Epidermal melanocyte (primary cell): ENCODE measurements around the gene STK40.

Experiments used
- DNase-seq: peaks from one replicate; pipeline ENCODE4 v3.0.0; 2011; ENCODE audit warnings: low spot score; ENCODE audit not compliant: insufficient read length

The STK40 gene

GRCh38 chr1:36398370-36398977 is 12.8 kb upstream of the STK40 start:
- no peak for DNase-seq

DNA sequence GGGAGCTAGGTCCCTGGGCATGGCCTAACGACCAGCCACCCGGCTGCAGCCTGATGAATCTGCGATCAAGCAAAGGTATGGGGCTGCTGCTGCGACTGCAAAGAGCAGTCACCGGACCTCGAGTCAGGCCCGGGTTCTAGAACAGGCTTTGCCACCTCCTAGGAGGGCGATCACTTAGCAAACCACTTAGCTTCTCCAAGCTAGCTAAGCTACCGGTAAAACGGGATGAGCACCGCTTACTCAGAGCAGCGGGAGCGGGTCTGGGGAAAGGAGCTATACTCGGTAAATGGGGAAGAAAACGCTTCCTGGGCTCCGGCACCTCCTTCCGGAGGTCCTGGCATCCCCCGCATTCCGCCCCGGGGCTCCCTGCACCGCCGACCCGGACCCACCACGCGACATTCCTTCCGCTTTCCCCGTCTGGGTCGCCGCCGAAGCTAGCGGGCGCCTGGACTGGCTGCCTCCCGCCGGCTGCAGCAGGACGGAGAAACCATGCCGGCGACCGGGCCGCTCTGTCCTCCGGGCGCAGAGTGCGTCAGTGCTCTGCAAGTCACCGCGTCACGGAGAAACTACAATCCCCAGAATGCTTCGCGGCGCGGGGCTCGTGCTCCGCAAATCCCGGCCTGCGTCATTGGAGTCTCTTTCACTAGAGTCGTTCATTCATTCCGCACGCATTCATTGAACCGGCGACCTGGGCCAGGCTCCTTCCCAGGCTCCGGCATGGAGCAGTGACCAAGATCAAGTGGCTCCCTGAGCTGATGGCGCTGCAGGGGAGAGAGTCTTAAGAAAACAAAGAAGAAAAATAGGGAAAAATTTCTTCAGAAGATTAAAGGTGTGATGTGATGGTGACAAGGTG is 11.9 kb upstream of the STK40 start, which contains the start of gene LSM10:
LSM10 (minus strand) TSS at position 531 of the 853 bp plus-strand sequence. CDS start 3,779 bp downstream, outside the sequence.
- DNase-seq = peak; percentile 86

DNA sequence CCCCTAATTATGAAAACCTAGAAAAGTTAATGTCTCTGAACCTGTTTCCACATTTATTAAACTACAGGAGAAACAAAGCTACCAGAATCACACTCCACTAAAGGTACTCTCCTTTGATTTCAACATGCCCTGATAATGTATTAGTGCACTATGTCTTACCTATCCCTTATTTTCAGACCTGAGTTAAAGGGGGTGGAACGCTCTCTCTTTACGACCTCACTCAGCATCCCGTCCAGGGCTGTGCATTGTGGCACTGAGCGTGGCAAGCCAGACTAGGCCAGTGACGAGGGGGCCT is 11.3 kb upstream of the STK40 start:
- DNase-seq = no peak

- DNase-seq = no peak
Measured at GRCh38 chr1:36396359-36396758, 10.6 kb upstream of the STK40 start.

DNA sequence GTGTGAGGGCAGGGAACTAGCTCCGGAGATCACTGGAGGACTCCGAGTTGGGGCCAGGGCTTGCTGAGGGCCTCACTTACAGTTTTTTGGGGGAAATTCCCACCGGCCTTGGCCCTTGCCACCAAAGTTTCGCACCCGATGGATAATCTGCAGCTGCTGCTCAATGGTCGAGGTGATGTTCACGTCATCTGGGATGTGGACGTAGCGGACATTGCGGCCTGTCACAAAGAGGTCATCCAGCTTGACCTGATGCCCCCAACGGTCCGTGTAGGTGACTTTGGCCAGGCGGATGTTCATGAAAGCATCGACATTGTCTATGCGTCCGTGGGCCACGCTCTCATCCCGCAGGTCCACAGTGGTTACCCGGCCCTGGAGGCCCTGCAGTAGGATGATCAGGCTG is 8.0 kb upstream of the STK40 start:
- no peak for DNase-seq

DNA sequence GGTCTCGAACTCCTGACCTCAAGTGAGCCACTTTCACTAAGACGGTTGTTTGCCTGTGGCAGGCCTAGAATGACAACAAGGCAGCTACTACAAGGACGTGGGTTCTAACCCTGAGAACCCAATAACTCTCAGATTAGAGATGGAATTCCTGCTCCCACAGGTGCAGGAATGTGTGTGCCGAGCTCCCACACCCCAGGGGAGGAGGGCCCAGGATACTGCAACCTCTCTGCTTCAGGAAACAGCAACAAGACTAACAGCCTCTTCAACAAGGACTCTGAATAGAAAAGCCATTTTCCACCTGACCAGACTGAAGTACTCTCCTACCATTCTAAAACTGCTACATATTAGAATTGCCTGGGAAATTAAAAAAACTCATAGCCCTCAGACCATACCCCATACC is 7.1 kb upstream of the STK40 start:
- no peak for DNase-seq

DNA sequence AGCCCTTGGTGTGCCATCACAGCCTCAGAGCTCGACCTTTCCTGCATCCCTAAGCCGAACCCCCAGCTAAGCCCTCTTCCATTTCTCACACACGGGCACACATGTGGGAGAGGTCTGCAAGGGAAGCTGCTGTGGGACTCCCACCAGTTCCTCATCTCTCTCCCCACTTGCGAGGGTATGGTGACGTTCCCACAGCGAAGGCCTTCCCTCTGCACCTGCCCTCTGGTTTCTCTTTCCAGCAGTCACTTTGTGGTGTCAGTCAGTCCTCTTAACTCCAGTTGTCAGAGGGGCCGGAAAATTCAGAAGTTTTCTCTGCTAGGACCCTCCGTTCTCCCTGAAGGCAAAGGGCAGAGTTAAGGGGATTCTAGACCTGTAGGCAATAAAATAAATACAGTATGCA is 5.5 kb upstream of the STK40 start:
- DNase-seq = no peak

- no peak for DNase-seq
Measured at GRCh38 chr1:36390411-36390810, 4.7 kb upstream of the STK40 start.

DNA sequence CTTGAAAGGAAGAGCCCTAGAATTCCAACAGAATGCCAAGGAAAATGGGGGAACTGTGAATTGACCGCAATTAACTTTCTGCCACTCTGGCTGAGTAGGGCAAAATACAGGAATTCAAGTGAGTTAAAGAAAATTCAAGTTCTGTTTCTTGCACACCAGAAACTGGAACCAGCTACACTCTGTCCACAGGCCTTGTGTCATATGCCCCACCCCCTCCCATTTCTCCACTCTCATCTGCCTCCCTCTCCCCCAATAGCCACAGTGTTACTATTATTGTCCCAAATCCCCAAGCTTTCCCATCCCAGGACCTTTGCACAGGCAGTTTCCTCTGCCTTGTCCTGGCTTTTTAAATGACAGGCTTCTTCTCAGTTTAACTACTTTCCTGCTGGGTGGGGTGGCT is 4.3 kb upstream of the STK40 start:
- DNase-seq = no peak

DNA sequence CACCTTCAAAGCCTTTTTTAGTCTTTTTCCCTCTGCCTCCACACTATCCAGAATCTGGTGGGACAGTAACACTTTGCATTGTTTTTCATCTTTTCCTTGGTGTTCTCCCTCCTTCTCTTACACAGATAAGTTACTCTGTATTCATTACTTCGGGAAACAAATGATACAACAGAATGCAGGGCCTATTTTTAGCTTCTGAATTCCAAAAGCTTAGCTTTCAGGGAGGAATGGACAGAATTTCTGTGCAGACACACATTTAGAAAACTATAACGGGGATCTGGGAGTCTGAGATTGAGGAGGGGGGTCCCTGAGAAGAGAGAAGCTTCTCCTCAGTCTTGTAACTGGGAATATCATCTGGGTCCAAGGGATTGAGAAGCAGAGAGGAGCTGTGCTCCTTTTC is 3.5 kb upstream of the STK40 start:
- no peak for DNase-seq

- no peak for DNase-seq
Measured at GRCh38 chr1:36387141-36387949, 1.6 kb upstream of the STK40 start.

- peak; percentile 85 for DNase-seq
Measured at GRCh38 chr1:36386265-36387140, 779 bp upstream of the STK40 start.

DNA sequence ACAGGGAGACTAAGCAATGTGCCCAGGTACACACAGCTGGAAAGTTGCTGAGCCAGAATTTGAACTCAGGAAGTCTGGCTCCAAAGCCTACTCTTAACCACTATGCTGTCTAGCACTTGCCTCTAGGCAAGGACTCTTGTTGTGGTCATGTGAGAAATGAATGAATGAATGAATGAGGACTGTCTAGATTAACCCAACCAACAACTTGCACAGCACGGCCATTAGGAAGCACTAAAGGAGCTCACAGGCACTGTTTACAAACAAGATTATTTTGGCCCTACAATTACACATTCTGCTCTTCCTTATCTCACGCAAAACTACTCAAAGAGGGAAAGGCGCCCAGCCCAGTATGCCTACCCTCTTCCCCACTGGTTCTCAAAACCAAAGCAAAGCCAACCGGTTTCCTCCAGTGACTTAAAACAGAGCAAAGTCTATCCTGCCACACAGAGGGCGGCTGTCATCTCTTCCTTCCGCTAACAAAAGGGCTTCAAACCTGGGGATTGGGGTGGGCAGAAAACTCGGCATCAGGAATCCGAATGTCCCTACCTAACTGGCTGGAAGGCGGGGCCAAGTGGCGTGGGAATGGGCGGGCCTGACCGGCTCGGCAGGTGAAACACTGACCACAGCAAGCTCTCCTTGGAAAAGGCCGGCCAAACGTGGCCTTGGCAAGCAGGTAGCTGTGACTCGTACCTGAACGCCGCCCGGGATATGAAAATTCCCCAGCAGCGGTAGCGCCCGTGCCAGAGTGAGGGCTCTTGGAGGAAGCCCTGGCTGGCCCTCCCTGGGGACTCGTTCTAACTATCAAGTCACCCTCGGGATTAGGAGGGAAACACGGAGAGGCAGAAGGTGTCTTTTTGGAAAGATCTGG is 948 bp downstream of the STK40 start:
- DNase-seq = no peak

- DNase-seq = no peak
Measured at GRCh38 chr1:36383240-36383639, 2.5 kb downstream of the STK40 start.

DNA sequence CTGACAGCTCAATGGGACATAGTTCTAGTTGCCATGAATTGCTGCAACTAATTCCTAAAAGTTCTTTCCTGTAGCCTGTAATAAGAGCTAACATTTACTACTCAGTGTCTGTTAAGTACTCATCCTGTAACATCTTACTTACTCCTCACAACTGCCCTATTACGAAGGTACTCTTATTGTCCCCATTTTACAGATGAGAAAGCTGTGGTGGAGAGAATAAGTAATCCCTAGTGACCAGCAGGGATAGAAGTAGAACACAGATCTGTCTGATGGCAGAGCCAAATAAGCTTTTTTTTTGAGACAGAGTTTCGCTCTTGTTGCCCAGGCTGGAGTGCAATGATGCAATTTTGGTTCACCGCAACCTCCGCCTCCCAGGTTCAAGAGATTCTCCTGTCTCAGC is 3.1 kb downstream of the STK40 start:
- no peak for DNase-seq

GRCh38 chr1:36382231-36382630 is 3.5 kb downstream of the STK40 start:
- no peak for DNase-seq

DNA sequence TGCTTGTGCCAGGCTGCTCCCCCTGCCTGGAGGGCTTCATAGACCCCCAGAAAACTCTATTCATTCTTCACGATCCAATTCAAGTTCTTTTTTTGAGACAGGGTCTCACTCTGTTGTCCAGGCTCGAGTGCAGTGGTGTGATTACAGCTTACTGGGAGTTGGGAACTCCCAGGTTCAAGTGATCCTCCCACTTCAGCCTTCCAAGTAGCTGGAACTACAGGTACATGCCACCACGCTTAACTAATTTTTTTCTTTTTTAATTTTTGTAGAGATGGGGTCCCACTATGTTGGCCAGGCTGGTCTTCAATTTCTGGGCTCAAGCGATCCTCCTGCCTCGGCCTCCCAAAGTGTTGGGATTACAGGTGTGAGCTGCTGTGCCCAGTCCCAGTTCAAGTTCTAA is 4.3 kb downstream of the STK40 start:
- DNase-seq = no peak

DNA sequence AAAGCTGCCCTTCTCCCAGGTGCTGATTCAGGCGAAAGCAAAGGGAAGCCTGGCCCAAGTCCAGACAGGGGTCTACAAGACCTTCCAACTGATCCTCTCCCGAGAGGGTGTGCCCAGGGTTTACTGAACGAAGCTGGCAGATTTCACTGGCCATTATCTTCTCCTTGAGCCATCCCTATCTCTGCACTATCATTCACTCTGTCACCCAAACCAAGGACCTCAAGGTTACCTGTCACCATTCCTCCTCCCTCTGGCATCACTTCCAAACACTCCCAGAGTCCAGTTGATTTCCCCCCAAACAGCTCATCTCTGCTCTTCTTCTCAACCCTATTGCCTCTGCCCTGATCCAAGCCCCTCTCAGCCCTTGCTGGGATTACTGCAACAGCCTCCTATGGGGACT is 4.9 kb downstream of the STK40 start:
- no peak for DNase-seq

GRCh38 chr1:36380143-36380619 is 5.5 kb downstream of the STK40 start:
- no peak for DNase-seq

DNA sequence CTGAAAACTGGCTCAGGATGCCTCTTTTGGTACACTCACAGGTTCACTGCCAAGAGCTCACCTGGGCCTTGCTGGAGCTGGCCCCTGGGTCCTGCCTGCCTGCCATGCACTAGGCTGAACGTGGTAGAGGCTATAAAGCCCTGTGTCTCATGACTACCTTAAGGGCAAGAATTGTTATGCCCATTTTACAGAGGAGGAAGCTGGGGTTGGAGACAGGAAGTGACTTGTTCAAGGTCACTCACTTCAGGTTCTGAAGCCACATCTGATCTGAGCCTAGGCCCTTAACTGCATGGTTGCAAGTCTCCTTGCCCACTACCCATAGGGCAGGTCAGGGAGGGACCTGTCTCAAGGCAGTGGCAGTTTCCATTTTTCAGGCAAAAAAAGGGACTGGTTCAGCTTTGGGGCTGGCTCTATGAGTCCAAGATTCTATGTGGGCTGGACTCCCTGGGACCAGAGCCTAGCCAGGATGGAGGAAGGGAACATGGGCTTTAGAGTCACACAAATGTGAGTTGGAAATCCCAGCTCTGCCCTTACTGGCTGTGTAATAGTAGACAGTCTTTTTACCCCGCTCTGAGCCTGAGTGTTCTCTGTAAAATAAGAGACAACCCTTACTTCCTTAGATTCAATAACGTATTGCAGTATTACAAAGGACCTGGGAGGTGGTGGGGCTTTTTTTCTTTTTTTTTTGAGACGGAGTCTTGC is 7.8 kb downstream of the STK40 start:
- no peak for DNase-seq
